GM19438 (cell line): ENCODE results near the gene EMP1.

ENCODE experiments used
- ATAC-seq: cut with Tn5 transposase; IDR thresholded peaks from one replicate; pipeline ENCODE4 v1.9.1; 2021; ENCODE audit warnings: low read depth; ENCODE audit not compliant: unreplicated experiment

The EMP1 gene

DNA sequence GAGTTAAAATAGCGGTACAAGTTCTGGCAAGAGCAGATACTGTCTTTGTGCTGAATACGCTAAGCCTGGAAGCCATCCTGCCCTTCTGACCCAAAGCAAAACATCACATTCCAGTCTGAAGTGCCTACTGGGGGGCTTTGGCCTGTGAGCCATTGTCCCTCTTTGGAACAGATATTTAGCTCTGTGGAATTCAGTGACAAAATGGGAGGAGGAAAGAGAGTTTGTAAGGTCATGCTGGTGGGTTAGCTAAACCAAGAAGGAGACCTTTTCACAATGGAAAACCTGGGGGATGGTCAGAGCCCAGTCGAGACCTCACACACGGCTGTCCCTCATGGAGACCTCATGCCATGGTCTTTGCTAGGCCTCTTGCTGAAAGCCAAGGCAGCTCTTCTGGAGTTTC is 18.5 kb downstream of the EMP1 start:
- no peak for ATAC-seq

DNA sequence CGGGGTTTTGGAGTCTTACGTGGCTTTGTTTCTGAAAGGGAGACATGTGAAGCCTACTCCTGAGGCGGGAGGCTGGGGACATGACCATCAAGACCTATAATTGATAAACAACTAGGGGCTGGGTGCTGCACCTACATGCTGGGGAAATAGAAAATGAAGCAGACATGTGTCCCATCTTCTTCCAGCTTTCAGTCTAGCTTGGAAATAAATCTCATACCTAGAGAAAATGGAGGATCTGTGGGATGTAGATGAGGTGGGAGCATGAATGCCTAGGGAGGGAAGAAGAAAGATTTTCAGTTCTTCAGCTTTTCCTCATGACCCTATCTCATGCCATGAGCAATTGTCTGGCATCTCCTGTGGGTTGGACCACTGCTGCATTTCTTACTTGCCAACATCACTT is 22.1 kb downstream of the EMP1 start:
- no peak for ATAC-seq

GRCh38 chr12:13219320-13219719 is 22.8 kb downstream of the EMP1 start:
- ATAC-seq, result no peak

DNA sequence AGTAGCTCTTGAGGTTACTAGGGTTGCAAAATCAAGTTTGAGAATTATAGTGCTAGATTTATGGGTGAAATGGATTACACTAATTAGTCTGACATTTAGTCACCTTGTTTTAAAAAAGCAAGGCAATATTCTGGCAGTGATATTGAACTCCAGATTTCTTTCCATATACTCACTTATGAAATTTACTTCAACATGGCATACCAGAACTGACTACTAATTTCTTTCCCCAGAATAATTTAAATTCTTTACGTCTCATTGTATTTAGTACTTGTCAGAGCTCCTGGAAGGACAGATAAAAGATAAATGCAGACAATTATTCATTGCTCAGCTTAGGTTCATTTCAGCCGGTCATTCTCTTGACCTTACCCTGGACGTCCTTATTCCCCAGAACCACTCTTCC is 24.3 kb downstream of the EMP1 start:
- no peak for ATAC-seq

- ATAC-seq, result no peak
Measured at GRCh38 chr12:13222076-13222475, 25.6 kb downstream of the EMP1 start.

- ATAC-seq, result no peak
Measured at GRCh38 chr12:13223179-13223804, 26.8 kb downstream of the EMP1 start.

DNA sequence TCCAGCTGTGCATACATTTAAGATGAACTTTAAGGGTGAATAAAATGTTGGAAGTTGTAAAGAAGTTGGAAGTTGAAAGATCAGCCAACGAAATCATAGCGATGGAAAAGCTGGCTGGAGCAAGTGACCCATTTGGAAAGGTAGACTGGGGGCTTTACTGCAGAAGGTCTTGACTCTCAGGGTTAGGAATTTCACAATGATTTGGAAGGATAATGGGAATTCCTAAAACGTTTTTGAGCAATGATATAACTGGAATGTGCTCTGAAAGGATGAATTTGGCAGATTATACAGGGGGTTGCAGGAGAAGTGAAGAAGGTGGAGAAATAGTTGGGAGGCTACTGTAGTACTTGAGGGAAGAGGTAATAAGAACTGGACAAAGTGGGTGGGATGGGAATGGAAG is 27.4 kb downstream of the EMP1 start:
- no peak for ATAC-seq

DNA sequence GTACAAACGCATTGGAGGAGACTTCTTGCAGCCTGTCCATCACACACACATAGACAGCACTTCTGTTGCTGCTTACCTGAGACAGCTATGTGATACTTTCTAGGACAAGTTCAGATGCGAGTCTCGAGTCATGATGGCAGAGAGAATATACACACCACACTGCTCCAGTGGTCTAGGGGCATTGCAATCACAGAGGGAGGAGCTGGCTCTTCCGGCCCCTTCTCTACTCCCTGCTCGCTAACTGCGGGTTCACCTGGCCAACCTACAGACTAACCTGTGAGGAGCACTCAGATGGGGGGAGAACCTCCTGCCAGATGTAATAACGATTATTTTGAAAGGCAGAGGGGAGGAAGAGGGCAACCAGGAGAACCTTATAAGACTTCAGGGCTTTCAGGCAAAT is 30.7 kb downstream of the EMP1 start:
- no peak for ATAC-seq

GRCh38 chr12:13228579-13228978 is 32.1 kb downstream of the EMP1 start:
- no peak for ATAC-seq

GRCh38 chr12:13229504-13229903 is 33.0 kb downstream of the EMP1 start:
- no peak for ATAC-seq

GRCh38 chr12:13230500-13230899 is 34.0 kb downstream of the EMP1 start:
- no peak for ATAC-seq

DNA sequence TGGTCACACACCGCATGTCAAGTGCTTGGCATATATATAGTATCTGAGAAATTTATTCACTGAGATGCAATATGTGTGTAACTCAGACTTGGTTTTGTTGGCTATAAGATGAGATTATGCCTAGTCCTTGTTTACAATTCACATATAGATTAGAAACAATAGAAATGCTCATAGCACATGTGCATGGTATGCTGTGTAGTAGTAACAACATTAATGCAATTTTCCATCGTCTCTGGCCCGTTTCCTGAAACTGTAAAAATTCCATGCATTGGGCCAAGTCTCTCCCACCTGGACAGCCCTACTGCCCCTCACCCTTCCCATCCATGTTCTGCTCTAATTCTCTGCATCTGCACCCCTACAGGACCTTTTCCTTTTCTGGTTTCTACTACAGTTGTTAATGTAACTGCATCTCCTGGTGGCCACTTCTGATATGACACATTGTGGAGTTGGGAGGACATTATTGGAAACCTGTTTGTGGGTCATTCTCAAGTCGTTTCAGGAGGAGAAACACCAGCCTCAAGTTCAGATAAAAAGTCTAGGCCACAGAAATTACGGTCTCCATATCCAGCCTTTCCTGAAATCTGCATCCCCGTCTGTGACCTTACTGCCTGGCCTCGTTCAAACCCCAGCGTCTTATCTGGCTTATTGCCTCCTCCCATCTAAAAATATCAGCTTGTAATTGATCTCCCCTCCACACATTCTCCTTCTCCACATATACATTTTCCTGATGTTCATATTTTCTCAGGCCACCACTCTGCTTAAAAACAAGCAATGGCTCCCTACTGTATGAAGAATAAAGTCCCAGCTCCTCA is 37.5 kb downstream of the EMP1 start:
- ATAC-seq, result no peak

- no peak for ATAC-seq
Measured at GRCh38 chr12:13238204-13238603, 41.7 kb downstream of the EMP1 start.

- ATAC-seq, result no peak
Measured at GRCh38 chr12:13241833-13242488, 45.4 kb downstream of the EMP1 start.

- no peak for ATAC-seq
Measured at GRCh38 chr12:13242936-13243335, 46.4 kb downstream of the EMP1 start.

GRCh38 chr12:13243516-13244070 is 47.1 kb downstream of the EMP1 start:
- no peak for ATAC-seq

GRCh38 chr12:13247596-13247995 is 51.1 kb downstream of the EMP1 start:
- no peak for ATAC-seq

DNA sequence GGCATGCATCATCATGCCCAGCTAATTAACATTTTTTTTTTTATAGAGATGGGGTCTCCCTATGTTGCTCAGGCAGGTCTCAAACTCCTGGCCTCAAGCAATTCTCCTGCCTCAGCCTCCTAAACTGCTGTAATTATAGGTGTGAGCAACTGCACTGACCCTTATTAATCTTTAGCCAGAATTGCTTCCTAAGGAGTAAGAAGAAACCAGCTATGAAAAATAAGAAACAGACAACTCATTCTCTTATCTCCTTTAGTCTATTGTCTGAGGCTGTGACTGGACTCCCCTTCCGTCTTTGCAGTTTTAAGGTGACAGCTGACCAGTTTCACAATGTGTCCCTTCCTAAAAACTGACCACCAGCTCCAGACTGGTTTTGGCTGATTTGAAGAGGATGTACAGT is 52.4 kb downstream of the EMP1 start:
- no peak for ATAC-seq

DNA sequence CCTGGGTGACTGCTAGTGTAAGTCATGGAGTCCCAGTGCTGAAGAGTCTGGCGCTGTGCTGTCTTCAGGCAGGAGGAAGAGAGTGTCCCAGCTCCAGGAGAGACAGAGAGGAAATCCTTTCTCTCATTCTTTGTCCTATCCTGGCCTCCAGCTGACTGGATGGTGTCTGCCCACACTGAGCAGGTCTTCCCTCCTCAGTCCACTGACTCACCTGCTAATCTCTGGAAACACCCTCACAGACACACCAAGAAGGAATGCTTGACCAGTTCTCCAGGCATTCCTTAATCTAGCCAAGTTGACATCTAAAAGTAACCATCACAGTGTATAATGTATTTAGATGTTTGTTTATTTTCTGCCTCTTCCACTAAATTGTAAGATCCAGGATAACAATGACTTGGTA is 53.9 kb downstream of the EMP1 start:
- no peak for ATAC-seq

GRCh38 chr12:13251521-13251920 is 55.0 kb downstream of the EMP1 start:
- ATAC-seq, result no peak

GRCh38 chr12:13252024-13252423 is 55.5 kb downstream of the EMP1 start:
- no peak for ATAC-seq
